H1 (cell line): ENCODE results near the gene GSX1. TPM values are rescaled to one million over a fixed set of nuclear protein-coding genes. Genes with fewer than 3 reads are reported as not detected.
A peak's percentile ranks its signal among the peaks of the same experiment; 100 is the strongest.

Experiments
- CTCF ChIA-PET: fragments of 300-600 bp; sonication (Branson Sonifier 250); formaldehyde crosslinking; loops from one replicate; lab custom pipeline; 2021; ENCODE audit not compliant: partially characterized antibody; lab: Charles Lee
- POLR2A ChIA-PET: fragments of 300-600 bp; sonication (Branson Sonifier 250); formaldehyde crosslinking; loops from one replicate; lab custom pipeline; 2021; ENCODE audit warnings: inconsistent platforms; ENCODE audit not compliant: partially characterized antibody; lab: Charles Lee
- DNase-seq, 2 experiments: peaks; one replicate each; pipeline versions ENCODE4 v3.0.0 to v3.0.0-alpha.2; 2010 to 2022; ENCODE audit warnings: low spot score in 2 of 2, low read depth in 1 of 2, mixed read lengths in 1 of 2
- FAIRE-seq: peaks from 2 replicates; lab custom pipeline; 2011; peaks lifted over from hg19 to GRCh38; lab: Jason Lieb, UNC
- H2AFZ ChIP-seq: 2 replicates; pipeline ENCODE4 v1.8.1; 2012; ENCODE audit warnings: low read length, inconsistent platforms
- H2AK5ac ChIP-seq: 2 replicates; pipeline ENCODE4 v1.6.1; 2013; ENCODE audit warnings: low read depth, low read length
- H2BK120ac ChIP-seq: replicated peaks from 2 replicates; pipeline ENCODE3; 2013; ENCODE audit warnings: low read depth, low read length, inconsistent platforms
- H2BK12ac ChIP-seq: 2 replicates; pipeline ENCODE4 v1.6.1; 2013; ENCODE audit warnings: low read depth, low read length
- H2BK15ac ChIP-seq: 2 replicates; pipeline ENCODE4 v1.6.1; 2013; ENCODE audit warnings: low read length
- H2BK20ac ChIP-seq: 2 replicates; pipeline ENCODE4 v1.6.1; 2013; ENCODE audit warnings: low read length
- H2BK5ac ChIP-seq: 2 replicates; pipeline ENCODE4 v1.6.1; 2013; ENCODE audit warnings: low read depth, low read length
- H3K14ac ChIP-seq: 2 replicates; pipeline ENCODE4 v1.6.1; 2013; ENCODE audit warnings: inconsistent platforms; ENCODE audit not compliant: insufficient read length
- H3K18ac ChIP-seq: 2 replicates; pipeline ENCODE4 v1.6.1; 2013; ENCODE audit warnings: low read length; ENCODE audit errors: extremely low read depth
- H3K23ac ChIP-seq: 2 replicates; pipeline ENCODE4 v1.6.1; 2013; ENCODE audit warnings: inconsistent platforms; ENCODE audit not compliant: insufficient read length
- H3K23me2 ChIP-seq: 2 replicates; pipeline ENCODE4 v1.6.1; 2013; ENCODE audit warnings: low read depth, low read length
- H3K27ac ChIP-seq: 2 replicates; pipeline ENCODE4 v1.6.1; 2011; ENCODE audit warnings: low read depth, low read length, inconsistent platforms
- H3K27me3 ChIP-seq, 4 experiments: replicated peaks in 1 of 4; 1 replicate in 1 of 4; 2 replicates in 3 of 4; pipeline versions ENCODE4 v1.6.1 to v1.8.1; 2011 to 2013; ENCODE audit warnings: low read length in 3 of 4, mild to moderate bottlenecking in 3 of 4, inconsistent platforms in 2 of 4, mixed read lengths in 2 of 4, moderate library complexity in 1 of 4; ENCODE audit not compliant: control insufficient read depth in 3 of 4, insufficient read depth in 3 of 4; ENCODE audit errors: extremely low read depth in 1 of 4
- H3K36me3 ChIP-seq, 4 experiments: 2 replicates each; pipeline versions ENCODE4 v1.6.1 to v1.8.1; 2011 to 2013; ENCODE audit warnings: mild to moderate bottlenecking in 4 of 4, low read length in 3 of 4, moderate library complexity in 2 of 4, control low read depth in 1 of 4, inconsistent platforms in 1 of 4; ENCODE audit not compliant: insufficient read depth in 4 of 4, control insufficient read depth in 2 of 4
- H3K4ac ChIP-seq: replicated peaks from 2 replicates; pipeline ENCODE3; 2013; ENCODE audit warnings: low read length, low read depth, mixed read lengths, inconsistent platforms; ENCODE audit not compliant: insufficient read length
- H3K4me1 ChIP-seq, 4 experiments: replicated peaks in 1 of 4; 1 replicate in 1 of 4; 2 replicates in 3 of 4; pipeline versions ENCODE4 v1.6.1 to v1.8.1; 2011 to 2013; ENCODE audit warnings: low read length in 3 of 4, inconsistent platforms in 2 of 4, mixed read lengths in 1 of 4; ENCODE audit not compliant: insufficient read depth in 4 of 4, control insufficient read depth in 3 of 4
- H3K4me2 ChIP-seq, 2 experiments: 2 replicates each; pipeline versions ENCODE4 v1.6.1 to v1.8.1; 2011 to 2013; ENCODE audit warnings: low read depth in 2 of 2, low read length in 2 of 2, control low read depth in 1 of 2, inconsistent platforms in 1 of 2, mild to moderate bottlenecking in 1 of 2; ENCODE audit not compliant: insufficient read depth in 1 of 2
- H3K4me3 ChIP-seq, 4 experiments: fragments of 200-600, 300-600 bp in 1 of 4; sonication (generic), shearing (Covaris generic), sonication (Bioruptor Twin) in 1 of 4; 2 replicates each; pipeline versions ENCODE4 v1.5.1 to v1.8.1; 2011 to 2016; ENCODE audit warnings: low read length in 4 of 4, low read depth in 3 of 4, control low read depth in 2 of 4, inconsistent platforms in 2 of 4, mild to moderate bottlenecking in 2 of 4, mixed read lengths in 1 of 4, moderate library complexity in 1 of 4; ENCODE audit not compliant: insufficient read depth in 2 of 4; ENCODE audit errors: extremely low read depth in 1 of 4
- H3K56ac ChIP-seq: replicated peaks from 2 replicates; pipeline ENCODE3; 2013; ENCODE audit warnings: low read depth, mild to moderate bottlenecking, mixed read lengths, low read length, inconsistent platforms; ENCODE audit not compliant: insufficient read length
- H3K79me1 ChIP-seq: 2 replicates; pipeline ENCODE4 v1.6.1; 2013; ENCODE audit warnings: low read depth, low read length, control low read depth
- H3K79me2 ChIP-seq, 2 experiments: 2 replicates each; pipeline versions ENCODE4 v1.6.1 to v1.8.1; 2012 to 2013; ENCODE audit warnings: low read length in 2 of 2, mild to moderate bottlenecking in 2 of 2, inconsistent platforms in 1 of 2; ENCODE audit not compliant: insufficient read depth in 2 of 2, control insufficient read depth in 1 of 2
- H3K9ac ChIP-seq, 4 experiments: replicated peaks in 1 of 4; 1 replicate in 1 of 4; 2 replicates in 3 of 4; pipeline versions ENCODE4 v1.6.1 to v1.8.1; 2011 to 2013; ENCODE audit warnings: low read depth in 3 of 4, low read length in 3 of 4, control low read depth in 2 of 4, mild to moderate bottlenecking in 2 of 4, moderate library complexity in 2 of 4, inconsistent platforms in 1 of 4; ENCODE audit errors: extremely low read depth in 1 of 4
- H3K9me3 ChIP-seq, 2 experiments: 2 replicates each; pipeline versions ENCODE4 v1.6.1 to v1.8.1; 2012 to 2013; ENCODE audit warnings: mild to moderate bottlenecking in 2 of 2, moderate library complexity in 2 of 2, control low read depth in 1 of 2, inconsistent platforms in 1 of 2, low read depth in 1 of 2, low read length in 1 of 2, mixed read lengths in 1 of 2; ENCODE audit not compliant: insufficient read depth in 2 of 2
- H4K20me1 ChIP-seq, 2 experiments: replicated peaks in 1 of 2; 2 replicates each; pipeline versions ENCODE3 to v1.8.1; 2011 to 2013; ENCODE audit warnings: inconsistent platforms in 2 of 2, low read length in 2 of 2, mild to moderate bottlenecking in 1 of 2; ENCODE audit not compliant: insufficient read depth in 2 of 2, control insufficient read depth in 1 of 2
- H4K5ac ChIP-seq: 2 replicates; pipeline ENCODE4 v1.6.1; 2013; ENCODE audit warnings: low read length, low read depth, mixed read lengths, inconsistent platforms; ENCODE audit not compliant: insufficient read length
- H4K8ac ChIP-seq: 2 replicates; pipeline ENCODE4 v1.8.0; 2013; ENCODE audit warnings: mild to moderate bottlenecking, moderate library complexity, low read length, inconsistent platforms; ENCODE audit not compliant: insufficient read depth; ENCODE audit errors: extremely low read depth
- H4K91ac ChIP-seq: replicated peaks from 2 replicates; pipeline ENCODE3; 2013; ENCODE audit warnings: low read length, mixed read lengths, inconsistent platforms; ENCODE audit not compliant: insufficient read length
- ASH2L ChIP-seq: fragments of 200-600, 300-600 bp; sonication (generic); IDR thresholded peaks from one replicate; pipeline ENCODE4 v1.7.1; 2017; ENCODE audit warnings: low read length
- CTCF ChIP-seq, 3 experiments: IDR thresholded peaks; 1 replicate in 2 of 3; 2 replicates in 1 of 3; pipeline versions ENCODE4 v1.5.1 to v1.6.1; 2011; ENCODE audit warnings: low read length in 3 of 3, mild to moderate bottlenecking in 3 of 3, inconsistent platforms in 2 of 3, low read depth in 1 of 3, moderate library complexity in 1 of 3; ENCODE audit not compliant: insufficient read depth in 1 of 3; ENCODE audit errors: control extremely low read depth in 1 of 3
- EGR1 ChIP-seq: IDR thresholded peaks from 2 replicates; pipeline ENCODE4 v1.6.1; 2011; ENCODE audit warnings: low read depth, low read length, borderline replicate concordance
- EZH2 ChIP-seq: fragments of 200-600 bp; sonication (generic); IDR thresholded peaks from 2 replicates; pipeline ENCODE4 v1.7.1; 2012; ENCODE audit warnings: low read depth, mild to moderate bottlenecking, moderate library complexity, low read length, inconsistent platforms; ENCODE audit not compliant: severe bottlenecking
- FOSL1 ChIP-seq: IDR thresholded peaks from 2 replicates; pipeline ENCODE4 v1.6.1; 2011; ENCODE audit warnings: mild to moderate bottlenecking, low read depth, low read length, moderate library complexity; ENCODE audit not compliant: insufficient read depth
- JUND ChIP-seq: IDR thresholded peaks from 2 replicates; pipeline ENCODE4 v1.6.1; 2011; ENCODE audit warnings: mild to moderate bottlenecking, improper control_type of control experiment, low read length
- RXRA ChIP-seq: IDR thresholded peaks from 2 replicates; pipeline ENCODE4 v1.6.1; 2011; ENCODE audit warnings: low read depth, mild to moderate bottlenecking, low read length, moderate library complexity; ENCODE audit not compliant: insufficient read depth
- SP2 ChIP-seq: IDR thresholded peaks from 2 replicates; pipeline ENCODE4 v1.6.1; 2012; ENCODE audit warnings: mild to moderate bottlenecking, low read length, inconsistent platforms
- WGBS, 2 experiments: shearing (Covaris generic) in 1 of 2; methylation state at CpG; one replicate each; pipeline versions ENCODE4 v1.1.6 to v1.1.7; 2013 to 2015; ENCODE audit warnings: low lambda C conversion rate in 2 of 2, mixed read lengths in 2 of 2, inconsistent platforms in 1 of 2, low coverage in 1 of 2, missing lambda C conversion rate in 1 of 2; ENCODE audit not compliant: insufficient replicate concordance in 2 of 2, insufficient coverage in 1 of 2, insufficient read length in 1 of 2; ENCODE audit errors: extremely low coverage in 1 of 2, missing lambda C conversion rate in 1 of 2; 5-methylcytosine and 5-hydroxymethylcytosine counted together
- polyA plus RNA-seq, 7 experiments: library from polyadenylated mRNA; depleted of rRNA in 3 of 7; stranded (reverse) in 5 of 7; unstranded in 2 of 7; fragments of >200 nt in 5 of 7; fragments of 200-250 nt in 2 of 7; gene quantifications; 1 replicate in 5 of 7; 2 replicates in 1 of 7; 4 replicates in 1 of 7; pipeline versions ENCODE4 v1.2.1 to v1.2.3, GENCODE V29; 2011 to 2013; ENCODE audit warnings: missing spikeins in 2 of 7, mixed read lengths in 2 of 7
- total RNA-seq: library from RNA; stranded (reverse); fragmentation: NEBNext Ultra II Directional; extraction: Animal tissue kit (Norgen Biotek cat#: 25700); gene quantifications from 2 replicates; pipeline ENCODE4 v1.2.1, GENCODE V29; 2021

Gene GSX1
- total and polyA plus RNA-seq, 2 of the 8 experiments (the other 6 are each of a cell fraction or from before 2014, with no cell fraction given): not detected

GRCh38 chr13:27794921-27795717 lies 2.8 kb downstream of the GSX1 start:
- Histone ChIP-seq H3K4me1 (peaks cover 10 to 55% (median 33%) of the 10 kb centered on the region in 4 experiments), H4K8ac (no peak overlapping the region), H2AK5ac (no peak overlapping the region), H3K4me2 (peak overlapping the region; percentile 49 to 65), H3K23ac (no peak overlapping the region), H3K27me3 (peaks cover 98 to 100% (median 100%) of the 10 kb centered on the region in 4 experiments), H2BK12ac (peak overlapping the region; percentile 84; the same call in 1 of the 2 replicates), H2BK15ac (peak overlapping the region; percentile 61; the same call in 1 of the 2 replicates), H3K4me3 (peak overlapping the region in 3 of 4 experiments; percentile 1 to 44 (median 1); a peak in 4 of 8 replicates), H3K27ac (no peak overlapping the region), H3K79me2 (no peaks in the 10 kb centered on the region), H4K91ac (no peak overlapping the region), H3K18ac (no peak overlapping the region), H3K79me1 (no peaks in the 10 kb centered on the region), H2AFZ (no peak overlapping the region), H3K36me3 (peaks cover 0 to 4% (median 0%) of the 10 kb centered on the region in 4 experiments; a peak in 1 of 8 replicates), H4K20me1 (peaks cover 22 to 51% of the 10 kb centered on the region in 2 experiments), H3K9ac (no peak overlapping the region), H2BK5ac (no peak overlapping the region), H3K14ac (no peak overlapping the region), H3K56ac (no peak overlapping the region), H3K23me2 (peaks cover 8% of the 10 kb centered on the region; the same call in 1 of the 2 replicates), H2BK20ac (no peak overlapping the region; the same call in 1 of the 2 replicates), H4K5ac (no peak overlapping the region), H3K4ac (no peak overlapping the region), H2BK120ac (no peak overlapping the region), H3K9me3 (no peaks in the 10 kb centered on the region)
- peak in 1 of 2 experiments; percentile 68 for DNase-seq
- no peak for FAIRE-seq
- ChIA-PET POLR2A (interaction anchor here (1.2 to 2.1 kb wide), 3 partner anchors 25 to 174 kb away, joined by 5 to 6 read pairs (median 5); partner anchors contain the start of gene CDX2), CTCF (interaction anchor here (0.9 to 23.4 kb wide), 15 partner anchors 12 to 848 kb away, joined by 3 to 345 read pairs (median 5); partner anchors contain the start of gene PDX1)
- WGBS, 2 experiments: 4% methylated on average over 44 of the region's 44 CpGs; no CpG with 5 or more reads in 1 of the 2 experiments
- TF ChIP-seq SP2 (no peak), EGR1 (0 out of 2 replicates have a peak, but pooled peaks have one; percentile 11), CTCF (IDR thresholded peaks at IDR 0.05; ENCODE audit: control extremely low read depth in 1 of 3, insufficient read depth in 1 of 3, low read depth in 1 of 3, low read length in 3 of 3) (no peak), ASH2L (no peak), FOSL1 (no peak), EZH2 (peak; percentile 29), JUND (no peak), RXRA (no peak)
